ENCODE measurements around the gene CCDC33.
"Not testable (repeated sequence)": the region's sequence is repeated elsewhere in the genome, so short reads cannot be mapped to it uniquely, and the experiment has no call there.

CCDC33 gene

DNA sequence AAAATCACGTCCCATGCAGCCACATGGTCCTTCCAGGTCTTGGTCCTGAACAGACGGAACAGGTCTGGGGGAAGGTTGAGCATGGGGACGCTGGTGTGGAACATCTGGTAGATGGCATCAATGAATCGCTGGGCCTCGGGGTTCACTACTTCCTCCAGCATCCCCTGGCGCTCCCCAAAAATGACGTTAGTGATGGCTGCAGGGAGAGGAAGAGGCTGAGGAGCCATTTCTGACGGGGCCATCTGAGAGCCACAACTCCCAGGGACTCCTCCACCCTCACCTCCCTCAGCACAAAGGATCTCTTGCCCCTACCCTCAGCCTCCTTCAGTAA lies 107.6 kb downstream of the CCDC33 start:
- H3K9ac ChIP-seq (ENCODE audit: insufficient read length, low read depth) = no peak overlapping the region
- no peak for DNase-seq (ENCODE audit: low read depth, low spot score)
- H3K36me3 ChIP-seq (ENCODE audit: insufficient read depth, insufficient read length, low read length) = no peaks in the 10 kb centered on the region
- TF ChIP-seq YY1 (IDR thresholded peaks at IDR 0.05; ENCODE audit: insufficient read depth, insufficient read length) (no peak), SUZ12 (IDR thresholded peaks at IDR 0.05; ENCODE audit: extremely low read depth, insufficient read depth, insufficient read length) (no peak), ZNF274 (IDR thresholded peaks at IDR 0.05; ENCODE audit: low read depth, low read length) (no peak)
- no peaks in the 10 kb centered on the region for H3K9me3 ChIP-seq (ENCODE audit: insufficient read depth, low read length)
- H3K4me3 ChIP-seq (ENCODE audit: insufficient read length, low read depth) = no peak overlapping the region
- H3K27me3 ChIP-seq (ENCODE audit: insufficient read depth, insufficient read length) = no peaks in the 10 kb centered on the region
- H3K4me1 ChIP-seq (ENCODE audit: insufficient read depth, insufficient read length) = peaks cover 2% of the 10 kb centered on the region

DNA sequence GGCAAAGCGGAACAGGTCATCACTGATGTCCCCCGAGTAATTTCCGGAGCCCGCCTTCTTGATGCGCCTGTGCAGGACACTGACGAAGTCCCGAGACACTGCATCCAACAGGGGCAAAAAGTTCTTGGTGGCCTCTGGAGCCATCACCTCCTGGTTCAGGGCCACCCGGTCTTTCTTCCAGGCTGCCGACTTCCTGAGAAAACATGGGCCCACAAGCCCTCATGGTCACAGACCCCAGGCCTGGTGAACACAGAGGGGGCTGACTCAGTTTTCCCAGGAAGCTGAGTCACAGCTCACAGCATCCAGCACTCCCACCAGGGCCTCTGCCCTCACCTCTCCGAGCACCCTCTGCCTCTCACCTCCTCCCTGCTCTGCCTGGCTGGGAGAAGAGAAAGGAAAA lies 108.9 kb downstream of the CCDC33 start:
- no peak for DNase-seq (ENCODE audit: low read depth, low spot score)
- Histone ChIP-seq H3K4me1 (ENCODE audit: insufficient read depth, insufficient read length) (peaks cover 2% of the 10 kb centered on the region), H3K9me3 (ENCODE audit: insufficient read depth, low read length) (no peaks in the 10 kb centered on the region), H3K27me3 (ENCODE audit: insufficient read depth, insufficient read length) (no peaks in the 10 kb centered on the region), H3K36me3 (ENCODE audit: insufficient read depth, insufficient read length, low read length) (no peaks in the 10 kb centered on the region), H3K4me3 (ENCODE audit: insufficient read length, low read depth) (no peak overlapping the region), H3K9ac (ENCODE audit: insufficient read length, low read depth) (no peak overlapping the region)
- no peak for TF ChIP-seq YY1 (IDR thresholded peaks at IDR 0.05; ENCODE audit: insufficient read depth, insufficient read length)
- no peak for TF ChIP-seq ZNF274 (IDR thresholded peaks at IDR 0.05; ENCODE audit: low read depth, low read length)
- no peak for TF ChIP-seq SUZ12 (IDR thresholded peaks at IDR 0.05; ENCODE audit: extremely low read depth, insufficient read depth, insufficient read length)

DNA sequence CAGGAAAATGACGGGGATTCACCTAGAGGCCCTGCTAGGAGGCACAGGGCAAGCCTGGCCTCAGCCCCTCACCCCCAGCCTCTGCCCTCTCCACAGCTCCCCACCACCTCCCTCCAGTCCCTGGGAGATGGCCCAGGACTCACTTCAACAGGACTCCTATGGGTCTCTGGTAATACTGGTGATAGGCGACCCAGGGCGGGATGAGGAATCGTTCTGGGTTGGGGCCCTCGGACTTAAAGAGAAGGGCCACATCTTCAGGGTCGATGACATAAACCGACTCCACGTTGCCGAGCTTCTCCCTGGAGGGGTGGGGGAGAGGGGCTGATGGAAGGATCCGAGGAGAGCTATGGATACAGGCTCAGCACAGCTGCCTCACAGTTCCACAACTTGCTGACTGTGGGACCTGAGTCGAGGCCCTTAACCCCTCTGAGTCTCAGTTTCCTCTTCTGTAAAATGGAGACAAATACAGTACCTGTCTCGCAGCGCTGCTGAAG lies 111.7 kb downstream of the CCDC33 start:
- no peaks in the 10 kb centered on the region for H3K36me3 ChIP-seq (ENCODE audit: insufficient read depth, insufficient read length, low read length)
- no peak for TF ChIP-seq SUZ12 (IDR thresholded peaks at IDR 0.05; ENCODE audit: extremely low read depth, insufficient read depth, insufficient read length)
- no peak for TF ChIP-seq ZNF274 (IDR thresholded peaks at IDR 0.05; ENCODE audit: low read depth, low read length)
- TF ChIP-seq YY1 (IDR thresholded peaks at IDR 0.05; ENCODE audit: insufficient read depth, insufficient read length) = no peak
- DNase-seq (ENCODE audit: low read depth, low spot score) = no peak
- H3K4me3 ChIP-seq (ENCODE audit: insufficient read length, low read depth) = no peak overlapping the region
- no peak overlapping the region for H3K9ac ChIP-seq (ENCODE audit: insufficient read length, low read depth)
- peaks cover 5% of the 10 kb centered on the region for H3K4me1 ChIP-seq (ENCODE audit: insufficient read depth, insufficient read length)
- H3K27me3 ChIP-seq (ENCODE audit: insufficient read depth, insufficient read length) = no peaks in the 10 kb centered on the region
- H3K9me3 ChIP-seq (ENCODE audit: insufficient read depth, low read length) = peaks cover 4% of the 10 kb centered on the region; the same call in 1 of the 2 replicates

DNA sequence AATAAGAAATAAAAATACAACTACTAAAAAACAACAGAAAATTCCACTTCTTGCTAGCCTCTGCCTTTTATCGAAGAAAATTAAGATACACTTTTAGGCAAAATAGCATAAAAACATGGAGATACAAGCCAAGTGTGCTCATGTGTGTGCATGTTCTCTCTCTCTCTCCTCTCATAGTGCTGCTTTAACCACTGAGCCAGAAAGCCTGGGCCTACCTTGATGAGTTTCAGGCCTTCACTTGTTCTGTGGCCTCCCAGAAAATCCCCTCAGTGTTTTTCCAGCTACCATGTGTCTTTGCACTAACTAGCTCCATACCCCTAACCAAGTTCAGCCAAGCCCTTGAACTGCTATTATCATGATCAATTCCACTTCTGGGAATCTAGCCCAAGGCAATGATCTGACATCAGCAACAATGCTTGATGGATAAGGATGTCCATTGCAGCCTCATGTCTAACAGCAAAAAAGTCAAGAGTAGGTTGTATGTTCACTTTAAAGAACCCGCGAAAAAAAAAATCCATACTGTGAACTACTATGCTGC lies 113.2 kb downstream of the CCDC33 start:
- Histone ChIP-seq H3K4me1 (ENCODE audit: insufficient read depth, insufficient read length) (peaks cover 5% of the 10 kb centered on the region), H3K9ac (ENCODE audit: insufficient read length, low read depth) (no peak overlapping the region), H3K4me3 (ENCODE audit: insufficient read length, low read depth) (no peak overlapping the region), H3K27me3 (ENCODE audit: insufficient read depth, insufficient read length) (no peaks in the 10 kb centered on the region), H3K9me3 (ENCODE audit: insufficient read depth, low read length) (peaks cover 15% of the 10 kb centered on the region), H3K36me3 (ENCODE audit: insufficient read depth, insufficient read length, low read length) (no peaks in the 10 kb centered on the region)
- DNase-seq (ENCODE audit: low read depth, low spot score) = no peak
- TF ChIP-seq SUZ12 (IDR thresholded peaks at IDR 0.05; ENCODE audit: extremely low read depth, insufficient read depth, insufficient read length) = no peak
- TF ChIP-seq ZNF274 (IDR thresholded peaks at IDR 0.05; ENCODE audit: low read depth, low read length) = no peak
- TF ChIP-seq YY1 (IDR thresholded peaks at IDR 0.05; ENCODE audit: insufficient read depth, insufficient read length) = no peak

DNA sequence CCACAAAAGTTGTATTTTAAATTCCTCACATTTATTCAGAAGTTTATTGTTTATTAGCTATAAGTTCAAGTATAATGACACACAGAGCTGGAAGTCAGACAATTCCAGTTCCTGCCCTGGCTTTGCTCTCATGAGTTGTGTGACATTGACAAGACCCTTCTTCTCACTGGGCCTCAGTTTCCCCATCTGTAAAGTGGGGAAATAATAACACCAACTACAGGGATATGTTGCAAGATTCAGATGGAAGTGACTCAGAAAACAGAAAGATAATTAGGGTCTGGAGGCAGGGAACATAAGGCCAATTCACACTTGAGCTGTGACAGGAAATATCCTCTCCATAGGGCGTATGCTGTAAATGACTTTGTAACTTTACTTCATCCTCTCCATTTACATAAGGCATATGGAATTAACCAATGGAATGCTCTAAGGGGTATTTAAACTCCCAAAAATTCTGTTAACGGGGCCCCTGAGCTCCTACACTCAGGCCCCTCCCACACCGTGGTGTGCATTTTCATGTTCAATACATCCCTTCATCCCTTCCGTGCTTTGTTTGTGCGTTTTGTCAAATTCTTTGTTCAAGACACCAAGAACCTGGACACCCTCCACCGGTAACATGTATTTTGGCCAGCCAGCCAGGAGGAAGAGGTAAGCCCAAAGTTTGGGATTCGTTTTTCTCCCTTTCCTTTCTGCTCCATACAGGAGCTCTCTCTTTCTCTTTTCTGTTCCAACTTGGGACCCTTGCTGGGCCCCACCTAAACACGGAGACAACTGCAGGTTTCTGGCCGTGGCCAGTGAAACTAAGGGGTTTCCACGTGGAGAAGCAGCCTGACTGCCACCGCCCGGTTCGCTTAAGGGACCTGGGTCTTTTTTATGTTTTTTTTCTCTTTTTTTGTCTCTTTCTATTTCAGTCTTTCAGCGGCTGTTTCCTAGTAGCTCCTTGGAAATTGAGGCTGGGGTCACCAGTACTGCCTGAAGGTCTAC lies 114.5 kb downstream of the CCDC33 start:
- Histone ChIP-seq H3K9me3 (ENCODE audit: insufficient read depth, low read length) (peaks cover 24% of the 10 kb centered on the region), H3K27me3 (ENCODE audit: insufficient read depth, insufficient read length) (no peaks in the 10 kb centered on the region), H3K4me3 (ENCODE audit: insufficient read length, low read depth) (no peak overlapping the region), H3K36me3 (ENCODE audit: insufficient read depth, insufficient read length, low read length) (no peaks in the 10 kb centered on the region), H3K4me1 (ENCODE audit: insufficient read depth, insufficient read length) (peaks cover 5% of the 10 kb centered on the region), H3K9ac (ENCODE audit: insufficient read length, low read depth) (no peak overlapping the region)
- no peak for DNase-seq (ENCODE audit: low read depth, low spot score)
- TF ChIP-seq YY1 (IDR thresholded peaks at IDR 0.05; ENCODE audit: insufficient read depth, insufficient read length) (no peak), ZNF274 (IDR thresholded peaks at IDR 0.05; ENCODE audit: low read depth, low read length) (no peak), SUZ12 (IDR thresholded peaks at IDR 0.05; ENCODE audit: extremely low read depth, insufficient read depth, insufficient read length) (no peak)

DNA sequence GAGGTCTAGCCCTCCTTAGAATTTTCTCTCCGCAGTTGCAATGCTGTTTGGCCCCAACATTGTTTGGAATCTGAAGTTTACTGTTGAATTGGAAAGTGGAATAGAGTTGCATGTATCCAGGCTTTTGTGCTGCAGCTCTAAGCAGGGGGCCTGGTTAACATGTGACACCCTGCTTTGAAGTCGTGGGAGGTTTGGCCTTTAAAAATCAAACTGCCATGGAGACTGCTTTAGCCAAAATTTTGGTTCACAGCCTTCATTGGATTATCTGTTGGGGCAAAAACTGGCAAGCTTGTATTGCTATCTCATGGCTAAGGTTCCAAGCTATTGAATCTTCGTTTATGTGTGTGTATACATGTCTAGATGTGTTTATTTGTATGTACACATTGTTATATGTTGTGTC lies 115.5 kb downstream of the CCDC33 start:
- Histone ChIP-seq H3K9me3 (ENCODE audit: insufficient read depth, low read length) (peaks cover 34% of the 10 kb centered on the region), H3K36me3 (ENCODE audit: insufficient read depth, insufficient read length, low read length) (no peaks in the 10 kb centered on the region), H3K4me1 (ENCODE audit: insufficient read depth, insufficient read length) (peaks cover 5% of the 10 kb centered on the region), H3K4me3 (ENCODE audit: insufficient read length, low read depth) (no peak overlapping the region), H3K27me3 (ENCODE audit: insufficient read depth, insufficient read length) (no peaks in the 10 kb centered on the region), H3K9ac (ENCODE audit: insufficient read length, low read depth) (no peak overlapping the region)
- no peak for DNase-seq (ENCODE audit: low read depth, low spot score)
- TF ChIP-seq YY1 (IDR thresholded peaks at IDR 0.05; ENCODE audit: insufficient read depth, insufficient read length) (no peak), ZNF274 (IDR thresholded peaks at IDR 0.05; ENCODE audit: low read depth, low read length) (no peak)

DNA sequence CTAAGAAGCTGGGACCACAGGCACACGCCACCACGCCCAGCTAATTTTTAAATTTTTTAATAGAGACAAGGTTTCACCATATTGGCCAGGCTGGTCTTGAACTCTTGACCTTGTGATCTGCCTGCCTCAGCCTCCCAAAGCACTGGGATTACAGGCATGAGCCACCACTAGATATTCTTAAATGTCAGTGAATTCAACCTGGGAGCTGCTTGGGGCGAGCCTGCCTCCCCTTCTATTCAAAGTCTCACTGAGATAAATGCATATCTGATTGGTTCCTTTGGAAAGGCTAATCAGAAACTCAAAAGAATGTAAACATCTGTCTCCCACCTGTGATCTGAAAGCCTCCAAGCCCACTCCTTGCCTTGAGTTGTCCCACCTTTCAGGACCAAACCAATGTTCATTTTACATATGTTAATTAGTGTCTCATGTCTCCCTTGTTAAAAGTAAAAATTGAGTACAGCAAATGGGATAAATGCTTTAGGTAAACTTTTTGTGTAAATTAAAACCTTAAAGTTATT lies 116.3 kb downstream of the CCDC33 start:
- DNase-seq (ENCODE audit: low read depth, low spot score) = no peak
- Histone ChIP-seq H3K9me3 (ENCODE audit: insufficient read depth, low read length) (peaks cover 41% of the 10 kb centered on the region), H3K4me3 (ENCODE audit: insufficient read length, low read depth) (no peak overlapping the region), H3K4me1 (ENCODE audit: insufficient read depth, insufficient read length) (peaks cover 5% of the 10 kb centered on the region), H3K27me3 (ENCODE audit: insufficient read depth, insufficient read length) (no peaks in the 10 kb centered on the region), H3K36me3 (ENCODE audit: insufficient read depth, insufficient read length, low read length) (no peaks in the 10 kb centered on the region), H3K9ac (ENCODE audit: insufficient read length, low read depth) (no peak overlapping the region)
- TF ChIP-seq YY1 (IDR thresholded peaks at IDR 0.05; ENCODE audit: insufficient read depth, insufficient read length) (no peak), SUZ12 (IDR thresholded peaks at IDR 0.05; ENCODE audit: extremely low read depth, insufficient read depth, insufficient read length) (no peak), ZNF274 (IDR thresholded peaks at IDR 0.05; ENCODE audit: low read depth, low read length) (no peak)

DNA sequence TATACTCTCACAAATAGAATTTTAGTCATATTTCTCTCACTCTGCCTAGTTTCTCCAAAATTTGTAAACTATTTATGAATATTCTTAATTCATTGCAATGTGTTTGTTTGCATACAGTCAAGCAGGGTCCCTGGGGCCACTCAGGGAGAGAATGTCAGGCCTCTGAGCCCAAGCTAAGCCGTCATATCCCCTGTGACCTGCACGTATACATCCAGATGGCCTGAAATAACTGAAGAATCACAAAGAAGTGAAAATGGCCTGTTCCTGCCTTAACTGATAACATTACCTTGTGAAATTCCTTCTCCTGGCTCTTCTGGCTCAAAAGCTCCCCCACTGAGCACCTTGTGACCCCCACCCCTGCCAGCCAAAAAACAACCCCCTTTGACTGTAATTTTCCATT lies 117.9 kb downstream of the CCDC33 start:
- peaks cover 47% of the 10 kb centered on the region for H3K9me3 ChIP-seq (ENCODE audit: insufficient read depth, low read length)
- DNase-seq (ENCODE audit: low read depth, low spot score); H3K4me1 ChIP-seq (ENCODE audit: insufficient read depth, insufficient read length); H3K4me3 ChIP-seq (ENCODE audit: insufficient read length, low read depth); H3K27me3 ChIP-seq (ENCODE audit: insufficient read depth, insufficient read length); H3K9ac ChIP-seq (ENCODE audit: insufficient read length, low read depth); H3K36me3 ChIP-seq (ENCODE audit: insufficient read depth, insufficient read length, low read length): not testable (repeated sequence)

DNA sequence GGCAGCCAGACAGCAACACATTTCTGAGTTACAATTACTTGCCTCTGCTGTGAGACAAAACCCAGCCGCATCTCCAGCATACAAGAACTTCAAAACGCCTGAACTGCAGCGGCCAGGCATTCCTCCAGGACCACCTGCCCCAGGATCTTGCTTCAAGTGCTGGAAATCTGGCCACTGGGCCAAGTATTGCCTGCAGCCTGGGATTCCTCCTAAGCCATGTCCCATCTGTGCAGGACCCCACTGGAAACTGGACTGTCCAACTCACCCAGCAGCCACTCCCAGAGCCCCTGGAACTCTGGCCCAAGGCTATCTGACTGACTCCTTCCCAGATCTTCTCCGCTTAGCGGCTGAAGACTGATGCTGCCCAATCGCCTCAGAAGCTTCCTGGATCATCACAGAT lies 119.9 kb downstream of the CCDC33 start:
- H3K36me3 ChIP-seq (ENCODE audit: insufficient read depth, insufficient read length, low read length); H3K4me1 ChIP-seq (ENCODE audit: insufficient read depth, insufficient read length); H3K4me3 ChIP-seq (ENCODE audit: insufficient read length, low read depth); H3K9ac ChIP-seq (ENCODE audit: insufficient read length, low read depth); DNase-seq (ENCODE audit: low read depth, low spot score); H3K27me3 ChIP-seq (ENCODE audit: insufficient read depth, insufficient read length): not testable (repeated sequence)
- H3K9me3 ChIP-seq (ENCODE audit: insufficient read depth, low read length) = peaks cover 47% of the 10 kb centered on the region

DNA sequence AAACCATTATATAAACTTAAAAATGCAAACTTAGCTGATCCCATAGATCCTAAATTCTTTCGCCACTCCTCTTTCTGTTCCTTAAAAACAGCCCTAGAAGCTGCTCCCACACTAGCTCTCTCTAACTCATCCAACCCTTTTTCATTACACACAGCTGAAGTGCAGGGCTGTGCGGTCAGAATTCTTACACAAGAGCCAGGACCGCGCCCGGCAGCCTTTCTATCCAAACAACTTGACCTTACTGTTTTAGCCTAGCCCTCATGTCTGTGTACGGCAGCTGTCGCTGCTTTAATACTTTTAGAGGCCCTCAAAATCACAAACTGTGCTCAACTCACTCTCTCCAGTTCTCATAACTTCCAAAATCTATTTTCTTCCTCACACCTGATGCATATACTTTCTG lies 121.4 kb downstream of the CCDC33 start:
- not testable (repeated sequence) for H3K4me1 ChIP-seq (ENCODE audit: insufficient read depth, insufficient read length); H3K36me3 ChIP-seq (ENCODE audit: insufficient read depth, insufficient read length, low read length); DNase-seq (ENCODE audit: low read depth, low spot score)

More for the DNA sequence above, 121.4 kb downstream of the CCDC33 start:
- not testable (repeated sequence) for H3K9ac ChIP-seq (ENCODE audit: insufficient read length, low read depth); H3K27me3 ChIP-seq (ENCODE audit: insufficient read depth, insufficient read length); H3K4me3 ChIP-seq (ENCODE audit: insufficient read length, low read depth)
- H3K9me3 ChIP-seq (ENCODE audit: insufficient read depth, low read length) = peaks cover 45% of the 10 kb centered on the region
